Mesendoderm (in vitro differentiated cells): Measurements from ENCODE around the gene KCNJ6.

Experiments
- DNase-seq: peaks from one replicate; pipeline ENCODE4 v3.0.0; 2013
- H2AK5ac ChIP-seq: 2 replicates; pipeline ENCODE4 v1.6.1; 2013; ENCODE audit warnings: low read length, inconsistent platforms
- H2BK120ac ChIP-seq: 2 replicates; pipeline ENCODE4 v1.6.1; 2013; ENCODE audit warnings: low read depth, mild to moderate bottlenecking, low read length, moderate library complexity, mixed read lengths
- H2BK15ac ChIP-seq: replicated peaks from 2 replicates; pipeline ENCODE4 v1.6.1; 2013; ENCODE audit warnings: low read depth, mild to moderate bottlenecking, moderate library complexity
- H2BK5ac ChIP-seq: 2 replicates; pipeline ENCODE4 v1.6.1; 2013; ENCODE audit warnings: low read length, inconsistent platforms
- H3K18ac ChIP-seq: 2 replicates; pipeline ENCODE4 v1.6.1; 2013; ENCODE audit warnings: mild to moderate bottlenecking, low read length, mixed read lengths
- H3K23ac ChIP-seq: one replicate; pipeline ENCODE4 v1.6.1; 2013; ENCODE audit warnings: low read length
- H3K27ac ChIP-seq: 2 replicates; pipeline ENCODE4 v1.5.1; 2013; ENCODE audit warnings: low read depth, mild to moderate bottlenecking, inconsistent platforms, low read length, moderate library complexity
- H3K27me3 ChIP-seq: 2 replicates; pipeline ENCODE4 v1.6.1; 2013; ENCODE audit warnings: low read length, control low read depth, mild to moderate bottlenecking, inconsistent platforms; ENCODE audit not compliant: insufficient read depth, poor library complexity
- H3K36me3 ChIP-seq: 2 replicates; pipeline ENCODE4 v1.6.1; 2013; ENCODE audit warnings: low read length, inconsistent platforms; ENCODE audit not compliant: control insufficient read depth, insufficient read depth
- H3K4ac ChIP-seq: one replicate; pipeline ENCODE4 v1.6.1; 2013; ENCODE audit warnings: low read depth, mild to moderate bottlenecking, low read length, moderate library complexity
- H3K4me1 ChIP-seq: 2 replicates; pipeline ENCODE4 v1.6.1; 2013; ENCODE audit warnings: low read depth, low read length, inconsistent platforms; ENCODE audit not compliant: control insufficient read depth
- H3K4me2 ChIP-seq: 2 replicates; pipeline ENCODE4 v1.6.1; 2013; ENCODE audit warnings: low read length
- H3K4me3 ChIP-seq: 2 replicates; pipeline ENCODE4 v1.5.1; 2013; ENCODE audit warnings: mild to moderate bottlenecking, low read length
- H3K56ac ChIP-seq: one replicate; pipeline ENCODE4 v1.6.1; 2013; ENCODE audit warnings: low read length
- H3K79me1 ChIP-seq: 2 replicates; pipeline ENCODE4 v1.6.1; 2013; ENCODE audit warnings: low read length, inconsistent platforms
- H3K79me2 ChIP-seq: 2 replicates; pipeline ENCODE4 v1.6.1; 2013; ENCODE audit warnings: mild to moderate bottlenecking, low read length; ENCODE audit not compliant: control insufficient read depth, insufficient read depth
- H3K9ac ChIP-seq: 2 replicates; pipeline ENCODE4 v1.6.1; 2013; ENCODE audit warnings: low read length, inconsistent platforms
- H4K5ac ChIP-seq: one replicate; pipeline ENCODE4 v1.6.1; 2013; ENCODE audit warnings: low read length
- H4K8ac ChIP-seq: one replicate; pipeline ENCODE4 v1.6.1; 2013; ENCODE audit warnings: low read depth, mild to moderate bottlenecking, control low read depth, low read length, moderate library complexity
- WGBS: extraction: QIAGEN DNeasy Blood & Tissue Kit; methylation state at CpG from one replicate; pipeline ENCODE4 v1.1.7; 2013; ENCODE audit warnings: low lambda C conversion rate, missing lambda C conversion rate; ENCODE audit not compliant: insufficient coverage; ENCODE audit errors: extremely low coverage; 5-methylcytosine and 5-hydroxymethylcytosine counted together

The KCNJ6 gene

GRCh38 chr21:37876561-37876960, 39.7 kb downstream of the KCNJ6 start:
- Histone ChIP-seq H3K79me1 (no peaks in the 10 kb centered on the region), H3K23ac (no peak overlapping the region), H2AK5ac (no peak overlapping the region), H4K5ac (no peak overlapping the region), H3K27me3 (no peaks in the 10 kb centered on the region), H3K4me1 (no peaks in the 10 kb centered on the region), H3K18ac (no peak overlapping the region), H2BK120ac (no peak overlapping the region), H3K4ac (no peak overlapping the region), H3K36me3 (no peaks in the 10 kb centered on the region), H3K27ac (no peak overlapping the region), H2BK15ac (no peak overlapping the region), H3K4me3 (no peak overlapping the region), H4K8ac (no peak overlapping the region), H3K56ac (no peak overlapping the region), H2BK5ac (no peak overlapping the region), H3K79me2 (no peaks in the 10 kb centered on the region), H3K9ac (no peak overlapping the region), H3K4me2 (no peak overlapping the region)
- no peak for DNase-seq
- WGBS = no CpG with 5 or more reads among the region's 1 CpG

GRCh38 chr21:37874904-37875780, 41.1 kb downstream of the KCNJ6 start:
- no peak overlapping the region for H3K4me3 ChIP-seq
- H3K36me3 ChIP-seq = no peaks in the 10 kb centered on the region
- H3K9ac ChIP-seq = no peak overlapping the region
- H3K27me3 ChIP-seq = no peaks in the 10 kb centered on the region
- H3K4me2 ChIP-seq = no peak overlapping the region
- DNase-seq = no peak
- no peak overlapping the region for H3K23ac ChIP-seq
- no CpG with 5 or more reads among the region's 10 CpGs for WGBS
- H3K27ac ChIP-seq = no peak overlapping the region
- H3K56ac ChIP-seq = no peak overlapping the region
- H2BK15ac ChIP-seq = no peak overlapping the region
- no peaks in the 10 kb centered on the region for H3K79me1 ChIP-seq
- H3K4me1 ChIP-seq = no peaks in the 10 kb centered on the region
- no peak overlapping the region for H2BK5ac ChIP-seq
- no peak overlapping the region for H4K8ac ChIP-seq
- H4K5ac ChIP-seq = no peak overlapping the region
- H2BK120ac ChIP-seq = no peak overlapping the region
- no peak overlapping the region for H2AK5ac ChIP-seq
- H3K79me2 ChIP-seq = no peaks in the 10 kb centered on the region
- no peak overlapping the region for H3K4ac ChIP-seq
- H3K18ac ChIP-seq = no peak overlapping the region

- H3K79me2 ChIP-seq = no peaks in the 10 kb centered on the region
- WGBS = no CpG with 5 or more reads among the region's 3 CpGs
- DNase-seq = no peak
- H2AK5ac ChIP-seq = no peak overlapping the region
- no peak overlapping the region for H2BK5ac ChIP-seq
- no peak overlapping the region for H3K56ac ChIP-seq
- no peak overlapping the region for H3K4me3 ChIP-seq
- no peak overlapping the region for H4K8ac ChIP-seq
- no peak overlapping the region for H3K9ac ChIP-seq
- no peaks in the 10 kb centered on the region for H3K36me3 ChIP-seq
- H3K27me3 ChIP-seq = no peaks in the 10 kb centered on the region
- H4K5ac ChIP-seq = no peak overlapping the region
- no peak overlapping the region for H3K23ac ChIP-seq
- no peak overlapping the region for H2BK120ac ChIP-seq
- no peaks in the 10 kb centered on the region for H3K79me1 ChIP-seq
- no peak overlapping the region for H3K18ac ChIP-seq
- H3K27ac ChIP-seq = no peak overlapping the region
- H3K4ac ChIP-seq = no peak overlapping the region
- H2BK15ac ChIP-seq = no peak overlapping the region
- H3K4me2 ChIP-seq = no peak overlapping the region
- no peaks in the 10 kb centered on the region for H3K4me1 ChIP-seq
Measured at GRCh38 chr21:37874481-37874880, 41.8 kb downstream of the KCNJ6 start.

- Histone ChIP-seq H2BK120ac (no peak overlapping the region), H2AK5ac (no peak overlapping the region), H2BK5ac (no peak overlapping the region), H3K4me3 (no peak overlapping the region), H3K79me1 (no peaks in the 10 kb centered on the region), H3K4me2 (no peak overlapping the region), H3K36me3 (no peaks in the 10 kb centered on the region), H3K18ac (no peak overlapping the region), H3K4me1 (no peaks in the 10 kb centered on the region), H3K23ac (no peak overlapping the region), H4K8ac (no peak overlapping the region), H3K56ac (no peak overlapping the region), H3K9ac (no peak overlapping the region), H3K27ac (no peak overlapping the region), H4K5ac (no peak overlapping the region), H3K27me3 (no peaks in the 10 kb centered on the region), H2BK15ac (no peak overlapping the region), H3K4ac (no peak overlapping the region), H3K79me2 (no peaks in the 10 kb centered on the region)
- no CpG with 5 or more reads among the region's 3 CpGs for WGBS
- peak; percentile 53 for DNase-seq
Measured at GRCh38 chr21:37873655-37874054, 42.6 kb downstream of the KCNJ6 start.

GRCh38 chr21:37871121-37871862, 45.0 kb downstream of the KCNJ6 start:
- H3K27me3 ChIP-seq = no peaks in the 10 kb centered on the region
- no peak overlapping the region for H3K9ac ChIP-seq
- H3K4me3 ChIP-seq = no peak overlapping the region
- no peak overlapping the region for H3K23ac ChIP-seq
- H2BK120ac ChIP-seq = no peak overlapping the region
- no peaks in the 10 kb centered on the region for H3K79me2 ChIP-seq
- no peak overlapping the region for H4K8ac ChIP-seq
- no peak overlapping the region for H3K4ac ChIP-seq
- no peak for DNase-seq
- no peak overlapping the region for H3K18ac ChIP-seq
- H3K36me3 ChIP-seq = no peaks in the 10 kb centered on the region
- no peak overlapping the region for H3K4me2 ChIP-seq
- H3K79me1 ChIP-seq = no peaks in the 10 kb centered on the region
- H4K5ac ChIP-seq = no peak overlapping the region
- WGBS = no CpG with 5 or more reads among the region's 8 CpGs
- no peak overlapping the region for H2BK5ac ChIP-seq
- no peaks in the 10 kb centered on the region for H3K4me1 ChIP-seq
- no peak overlapping the region for H2AK5ac ChIP-seq
- no peak overlapping the region for H3K56ac ChIP-seq
- H3K27ac ChIP-seq = no peak overlapping the region
- H2BK15ac ChIP-seq = no peak overlapping the region
